ENCODE measurements around the gene RFESD. TPM values are rescaled to one million over a fixed set of nuclear protein-coding genes. Genes with fewer than 3 reads are reported as not detected.

RFESD gene
- total RNA-seq: 0.97 to 1.9 TPM (median 1.7 TPM) in 3 replicates
- long read RNA-seq: 0 reads

- no peaks in the 10 kb centered on the region for H3K9me3 Mint-ChIP-seq (ENCODE audit: low read depth)
- DNase-seq (ENCODE audit: low spot score): peak; percentile 98
- peaks cover 18% of the 10 kb centered on the region for H3K4me1 Mint-ChIP-seq (ENCODE audit: low read depth)
- H3K27me3 Mint-ChIP-seq (ENCODE audit: low read depth): no peaks in the 10 kb centered on the region
- peak within 1 kb of the TSS; percentile 91 for H3K27ac Mint-ChIP-seq (ENCODE audit: unreplicated experiment)
- H3K36me3 Mint-ChIP-seq (ENCODE audit: low read depth): no peaks in the 10 kb centered on the region
- H3K4me3 Mint-ChIP-seq (ENCODE audit: unreplicated experiment): peak within 1 kb of the TSS; percentile 75
- TF ChIP-seq CTCF (IDR thresholded peaks at IDR 0.05): peak; percentile 58
Measured at GRCh38 chr5:95646569-95647431, at the start of gene RFESD. Gene RFESD (plus strand): TSS chr5:95646777. CDS start chr5:95652272, 5,495 bp downstream.

GRCh38 chr5:95599252-95599651 lies 47.3 kb upstream of the RFESD start:
- H3K27me3 Mint-ChIP-seq (ENCODE audit: low read depth): no peaks in the 10 kb centered on the region
- no peaks in the 10 kb centered on the region for H3K9me3 Mint-ChIP-seq (ENCODE audit: low read depth)
- no peak for DNase-seq (ENCODE audit: low spot score)
- peaks cover 11% of the 10 kb centered on the region for H3K4me1 Mint-ChIP-seq (ENCODE audit: low read depth)
- peaks cover 7% of the 10 kb centered on the region for H3K36me3 Mint-ChIP-seq (ENCODE audit: low read depth)
- H3K27ac Mint-ChIP-seq (ENCODE audit: unreplicated experiment): no peak overlapping the region
- H3K4me3 Mint-ChIP-seq (ENCODE audit: unreplicated experiment): no peak overlapping the region
- TF ChIP-seq CTCF (IDR thresholded peaks at IDR 0.05): no peak

- Mint-ChIP-seq H3K27ac (ENCODE audit: unreplicated experiment) (no peak overlapping the region), H3K4me3 (ENCODE audit: unreplicated experiment) (no peak overlapping the region), H3K9me3 (ENCODE audit: low read depth) (no peaks in the 10 kb centered on the region), H3K27me3 (ENCODE audit: low read depth) (no peaks in the 10 kb centered on the region), H3K4me1 (ENCODE audit: low read depth) (peaks cover 11% of the 10 kb centered on the region), H3K36me3 (ENCODE audit: low read depth) (peaks cover 7% of the 10 kb centered on the region)
- DNase-seq (ENCODE audit: low spot score): no peak
- no peak for TF ChIP-seq CTCF (IDR thresholded peaks at IDR 0.05)
Measured at GRCh38 chr5:95600557-95600956, 46.0 kb upstream of the RFESD start.

GRCh38 chr5:95605786-95606185 lies 40.8 kb upstream of the RFESD start:
- H3K4me1 Mint-ChIP-seq (ENCODE audit: low read depth): peaks cover 6% of the 10 kb centered on the region
- H3K36me3 Mint-ChIP-seq (ENCODE audit: low read depth): peaks cover 7% of the 10 kb centered on the region
- no peak overlapping the region for H3K4me3 Mint-ChIP-seq (ENCODE audit: unreplicated experiment)
- no peak for TF ChIP-seq CTCF (IDR thresholded peaks at IDR 0.05)
- H3K27ac Mint-ChIP-seq (ENCODE audit: unreplicated experiment): peak overlapping the region; percentile 60
- H3K27me3 Mint-ChIP-seq (ENCODE audit: low read depth): no peaks in the 10 kb centered on the region
- no peak for DNase-seq (ENCODE audit: low spot score)
- H3K9me3 Mint-ChIP-seq (ENCODE audit: low read depth): no peaks in the 10 kb centered on the region

- no peak for DNase-seq (ENCODE audit: low spot score)
- Mint-ChIP-seq H3K9me3 (ENCODE audit: low read depth) (no peaks in the 10 kb centered on the region), H3K4me3 (ENCODE audit: unreplicated experiment) (no peak overlapping the region), H3K27ac (ENCODE audit: unreplicated experiment) (no peak overlapping the region), H3K36me3 (ENCODE audit: low read depth) (peaks cover 5% of the 10 kb centered on the region), H3K4me1 (ENCODE audit: low read depth) (no peaks in the 10 kb centered on the region), H3K27me3 (ENCODE audit: low read depth) (no peaks in the 10 kb centered on the region)
- TF ChIP-seq CTCF (IDR thresholded peaks at IDR 0.05): no peak
Measured at GRCh38 chr5:95606419-95606818, 40.2 kb upstream of the RFESD start.
